IPS DF 4.7 (cell line): ENCODE data around the gene NTRK3.

ENCODE experiments used
- DNase-seq: peaks from one replicate; pipeline ENCODE4 v3.0.0-alpha.2; 2013; ENCODE audit warnings: low spot score; ENCODE audit errors: extremely low read depth

Gene NTRK3

GRCh38 chr15:87944691-87945090 lies 311.8 kb downstream of the NTRK3 start:
- no peak for DNase-seq

GRCh38 chr15:87944050-87944449 lies 312.5 kb downstream of the NTRK3 start:
- DNase-seq: no peak

- DNase-seq: no peak
Measured at GRCh38 chr15:87943626-87944025, 312.9 kb downstream of the NTRK3 start.

- no peak for DNase-seq
Measured at GRCh38 chr15:87942316-87942715, 314.2 kb downstream of the NTRK3 start.

- no peak for DNase-seq
Measured at GRCh38 chr15:87941606-87942005, 314.9 kb downstream of the NTRK3 start.

GRCh38 chr15:87940768-87941167 lies 315.8 kb downstream of the NTRK3 start:
- no peak for DNase-seq

GRCh38 chr15:87939848-87940457 lies 316.6 kb downstream of the NTRK3 start:
- no peak for DNase-seq

- DNase-seq: no peak
Measured at GRCh38 chr15:87938031-87938430, 318.5 kb downstream of the NTRK3 start.

- DNase-seq: no peak
Measured at GRCh38 chr15:87935583-87935982, 321.0 kb downstream of the NTRK3 start.

- no peak for DNase-seq
Measured at GRCh38 chr15:87931584-87931983, 325.0 kb downstream of the NTRK3 start.

- no peak for DNase-seq
Measured at GRCh38 chr15:87930457-87930856, 326.1 kb downstream of the NTRK3 start.

GRCh38 chr15:87929841-87930240 lies 326.7 kb downstream of the NTRK3 start:
- no peak for DNase-seq

GRCh38 chr15:87924433-87924832 lies 332.1 kb downstream of the NTRK3 start:
- DNase-seq: no peak

GRCh38 chr15:87919064-87919463 lies 337.5 kb downstream of the NTRK3 start:
- no peak for DNase-seq

GRCh38 chr15:87917480-87917879 lies 339.1 kb downstream of the NTRK3 start:
- no peak for DNase-seq

GRCh38 chr15:87916208-87916607 lies 340.3 kb downstream of the NTRK3 start:
- no peak for DNase-seq

GRCh38 chr15:87910301-87910700 lies 346.2 kb downstream of the NTRK3 start:
- no peak for DNase-seq

- DNase-seq: no peak
Measured at GRCh38 chr15:87907676-87908446, 348.7 kb downstream of the NTRK3 start.

- DNase-seq: no peak
Measured at GRCh38 chr15:87906444-87906843, 350.1 kb downstream of the NTRK3 start.

GRCh38 chr15:87902772-87903426 lies 353.6 kb downstream of the NTRK3 start:
- DNase-seq: no peak

GRCh38 chr15:87901926-87902690 lies 354.4 kb downstream of the NTRK3 start:
- no peak for DNase-seq

- DNase-seq: no peak
Measured at GRCh38 chr15:87901008-87901407, 355.5 kb downstream of the NTRK3 start.
